Measurements from ENCODE around the gene GGT5.

- TF ChIP-seq POLR2A (IDR thresholded peaks at IDR 0.05) (no peak), CTCF (IDR thresholded peaks at IDR 0.05) (no peak)
Measured at GRCh38 chr22:24224468-24224867, 20.4 kb downstream of the GGT5 start.

Measured in right lobe of liver (tissue), 4 donors.